Stomach (tissue), 4 donors: Measurements from ENCODE around the gene AWAT1.

Experiments
- CTCF ChIP-seq, 7 experiments: fragments of 450-650 bp in 4 of 7; fragments of 200-600 bp in 3 of 7; sonication (generic) in 3 of 7; IDR thresholded peaks; one replicate each; pipeline ENCODE4 v1.5.1; 2016 to 2019; ENCODE audit warnings: antibody characterized with exemption in 7 of 7, control low read depth in 2 of 7, mild to moderate bottlenecking in 1 of 7
- EP300 ChIP-seq: sonication (generic); formaldehyde crosslinking; IDR thresholded peaks from one replicate; pipeline ENCODE4 v1.6.1; 2017; ENCODE audit warnings: antibody characterized with exemption
- POLR2A ChIP-seq, 4 donors: fragments of 450-650 bp; IDR thresholded peaks; one replicate each; pipeline ENCODE4 v1.6.1; 2016; ENCODE audit warnings: antibody characterized with exemption in 4 of 4, control low read depth in 2 of 4, mild to moderate bottlenecking in 1 of 4, moderate library complexity in 1 of 4
- POLR2AphosphoS5 ChIP-seq, 3 donors: sonication (generic); formaldehyde crosslinking; IDR thresholded peaks; one replicate each; pipeline ENCODE4 v1.6.1; 2016; ENCODE audit warnings: antibody characterized with exemption in 3 of 3

DNA sequence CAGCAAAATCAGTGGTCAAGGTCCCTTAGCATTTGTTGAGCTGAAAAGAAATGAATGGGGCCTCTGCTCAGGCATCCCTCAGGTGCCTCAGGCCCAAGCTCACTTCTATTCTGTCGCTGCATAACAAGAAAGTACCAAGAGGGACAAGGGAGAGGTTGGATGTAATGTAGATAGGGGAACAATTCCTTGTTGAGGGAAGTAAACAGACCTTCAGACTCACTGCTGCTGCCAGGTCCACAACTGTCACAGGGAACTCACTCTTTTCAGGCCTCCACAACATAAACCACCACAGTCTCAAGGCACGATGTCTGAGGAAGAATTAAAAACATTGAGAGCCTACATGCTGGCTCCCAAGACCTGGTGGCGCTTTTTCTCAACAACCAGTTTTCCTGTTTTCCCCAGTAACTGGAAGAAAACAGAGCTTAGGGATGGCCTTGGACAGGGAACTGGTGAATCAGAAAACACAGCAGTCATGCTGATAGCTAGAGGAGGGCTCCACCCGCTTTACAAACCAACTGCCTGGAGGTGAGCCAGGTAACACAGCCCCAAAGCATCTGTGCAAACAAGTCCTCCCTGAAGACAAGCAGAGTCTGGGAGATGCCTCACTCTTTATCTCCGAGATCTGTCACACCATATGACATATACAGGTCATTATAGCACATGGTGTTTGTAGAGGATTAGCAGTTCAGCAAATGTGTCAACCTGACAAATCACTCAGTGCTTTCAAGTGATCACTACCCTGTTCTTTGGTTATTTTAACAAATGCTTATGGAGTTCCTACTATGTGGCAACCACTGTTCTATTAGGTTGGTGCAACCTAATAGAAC lies 14.3 kb upstream of the AWAT1 start:
- TF ChIP-seq CTCF (IDR thresholded peaks at IDR 0.05) (no peak), EP300 (no peak), POLR2A (IDR thresholded peaks at IDR 0.05) (no peak), POLR2AphosphoS5 (IDR thresholded peaks at IDR 0.05) (no peak)
